DOHH2 (cell line): ENCODE results near the gene GALNT18.

Source experiments
- H3F3A ChIP-seq: fragments of 200-600 bp; sonication (generic), shearing (Covaris generic); 2 replicates; pipeline ENCODE4 v1.6.0; 2016; ENCODE audit warnings: antibody characterized with exemption, mild to moderate bottlenecking; ENCODE audit not compliant: control insufficient read depth, insufficient read depth
- H3K27ac ChIP-seq: fragments of 200-600 bp; sonication (generic); 2 replicates; pipeline ENCODE4 v1.5.1; 2014; ENCODE audit warnings: low read depth, mild to moderate bottlenecking, low read length, moderate library complexity
- H3K27me3 ChIP-seq: fragments of 200-600 bp; sonication (generic); 2 replicates; pipeline ENCODE4 v1.6.1; 2014; ENCODE audit warnings: mild to moderate bottlenecking, low read length, mixed read lengths; ENCODE audit not compliant: control insufficient read depth
- H3K36me3 ChIP-seq: fragments of 200-600 bp; sonication (generic); 2 replicates; pipeline ENCODE4 v1.6.1; 2014; ENCODE audit warnings: mild to moderate bottlenecking, low read length, moderate library complexity, mixed read lengths; ENCODE audit not compliant: control insufficient read depth
- H3K4me1 ChIP-seq: fragments of 200-600 bp; sonication (generic); 2 replicates; pipeline ENCODE4 v1.6.1; 2014; ENCODE audit warnings: mild to moderate bottlenecking, low read length, mixed read lengths; ENCODE audit not compliant: control insufficient read depth
- H3K4me2 ChIP-seq: fragments of 200-600 bp; sonication (generic); 2 replicates; pipeline ENCODE4 v1.6.0; 2014; ENCODE audit warnings: mild to moderate bottlenecking, low read length, moderate library complexity
- H3K4me3 ChIP-seq: fragments of 200-600 bp; sonication (generic); 2 replicates; pipeline ENCODE4 v1.5.1; 2014; ENCODE audit warnings: mild to moderate bottlenecking, low read length, mixed read lengths
- H3K79me2 ChIP-seq: fragments of 200-600 bp; sonication (generic); 2 replicates; pipeline ENCODE4 v1.6.1; 2014; ENCODE audit warnings: mild to moderate bottlenecking, low read length, mixed read lengths; ENCODE audit not compliant: control insufficient read depth
- H3K9me2 ChIP-seq: fragments of 200-600 bp; sonication (generic); replicated peaks from 2 replicates; pipeline ENCODE4 v1.6.1; 2014; ENCODE audit warnings: mild to moderate bottlenecking, low read length, mixed read lengths; ENCODE audit not compliant: control insufficient read depth
- H3K9me3 ChIP-seq: fragments of 200-600 bp; sonication (generic); 2 replicates; pipeline ENCODE4 v1.6.1; 2014; ENCODE audit warnings: antibody characterized with exemption, low read length, mixed read lengths; ENCODE audit not compliant: control insufficient read depth, insufficient read depth
- H4K20me1 ChIP-seq: fragments of 200-600 bp; sonication (generic); 2 replicates; pipeline ENCODE4 v1.6.0; 2014; ENCODE audit warnings: low read depth, mild to moderate bottlenecking, antibody characterized with exemption, low read length, moderate library complexity; ENCODE audit not compliant: control insufficient read depth, insufficient read depth
- EZH2phosphoT487 ChIP-seq: fragments of 200-600 bp; sonication (generic); IDR thresholded peaks from 2 replicates; pipeline ENCODE4 v1.6.1; 2017; ENCODE audit warnings: borderline replicate concordance, mild to moderate bottlenecking, antibody characterized with exemption, low read length, moderate library complexity, mixed read lengths
- TF ChIP-seq, protein P1 (sequence below): fragments of 200-600 bp; sonication (generic); IDR thresholded peaks from one replicate; pipeline ENCODE4 v1.5.1; 2014; ENCODE audit warnings: antibody characterized with exemption, mild to moderate bottlenecking, low read depth, low read length; ENCODE audit not compliant: poor library complexity, severe bottlenecking

GALNT18 gene

DNA sequence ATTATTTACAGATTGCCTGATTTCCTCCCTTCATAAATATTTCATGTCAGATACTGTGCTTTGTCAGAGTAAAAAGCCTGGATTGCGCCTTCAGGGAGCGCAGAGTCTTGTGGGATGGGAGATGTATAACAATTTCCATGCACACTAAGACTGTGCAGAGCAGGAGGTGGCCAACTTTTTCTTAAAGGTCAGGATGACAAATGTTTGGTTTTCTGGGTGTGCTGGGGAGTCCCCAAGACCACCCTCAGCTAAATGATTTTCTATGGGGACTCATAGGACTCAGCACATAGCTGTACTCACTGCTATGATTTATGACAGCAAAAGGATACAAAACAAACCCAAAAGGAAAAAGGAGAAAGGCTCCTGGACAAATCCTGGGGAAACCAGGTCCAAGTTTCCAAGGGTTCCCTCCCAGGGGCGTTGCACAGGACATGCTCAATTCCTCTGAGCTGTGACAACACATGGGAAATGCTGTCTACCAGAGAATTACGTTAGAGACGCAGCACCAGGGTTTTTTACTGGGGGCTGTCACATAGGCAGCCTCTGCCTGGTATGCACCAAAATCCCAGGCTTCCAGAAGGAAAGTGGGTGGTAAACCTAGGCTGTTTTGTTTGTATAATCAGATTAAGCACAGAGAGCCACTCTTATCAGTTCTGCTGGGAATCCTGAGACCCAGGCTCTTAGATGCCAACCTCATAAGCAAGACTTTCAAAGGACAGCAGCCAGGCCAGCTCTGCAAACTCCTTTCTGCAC, 327.8 kb downstream of the GALNT18 start:
- no peak overlapping the region for H3K4me2 ChIP-seq
- no peaks in the 10 kb centered on the region for H3F3A ChIP-seq
- no peak overlapping the region for H3K27ac ChIP-seq
- no peaks in the 10 kb centered on the region for H3K36me3 ChIP-seq
- no peaks in the 10 kb centered on the region for H3K9me3 ChIP-seq
- H3K4me1 ChIP-seq: no peaks in the 10 kb centered on the region
- no peaks in the 10 kb centered on the region for H3K9me2 ChIP-seq
- H3K27me3 ChIP-seq: 0 out of 2 replicates have a peak, but pooled peaks cover 3% of the 10 kb centered on the region
- H4K20me1 ChIP-seq: no peaks in the 10 kb centered on the region
- no peaks in the 10 kb centered on the region for H3K79me2 ChIP-seq
- H3K4me3 ChIP-seq: no peak overlapping the region
- no peak for TF ChIP-seq EZH2phosphoT487
- TF ChIP-seq, protein P1, sequence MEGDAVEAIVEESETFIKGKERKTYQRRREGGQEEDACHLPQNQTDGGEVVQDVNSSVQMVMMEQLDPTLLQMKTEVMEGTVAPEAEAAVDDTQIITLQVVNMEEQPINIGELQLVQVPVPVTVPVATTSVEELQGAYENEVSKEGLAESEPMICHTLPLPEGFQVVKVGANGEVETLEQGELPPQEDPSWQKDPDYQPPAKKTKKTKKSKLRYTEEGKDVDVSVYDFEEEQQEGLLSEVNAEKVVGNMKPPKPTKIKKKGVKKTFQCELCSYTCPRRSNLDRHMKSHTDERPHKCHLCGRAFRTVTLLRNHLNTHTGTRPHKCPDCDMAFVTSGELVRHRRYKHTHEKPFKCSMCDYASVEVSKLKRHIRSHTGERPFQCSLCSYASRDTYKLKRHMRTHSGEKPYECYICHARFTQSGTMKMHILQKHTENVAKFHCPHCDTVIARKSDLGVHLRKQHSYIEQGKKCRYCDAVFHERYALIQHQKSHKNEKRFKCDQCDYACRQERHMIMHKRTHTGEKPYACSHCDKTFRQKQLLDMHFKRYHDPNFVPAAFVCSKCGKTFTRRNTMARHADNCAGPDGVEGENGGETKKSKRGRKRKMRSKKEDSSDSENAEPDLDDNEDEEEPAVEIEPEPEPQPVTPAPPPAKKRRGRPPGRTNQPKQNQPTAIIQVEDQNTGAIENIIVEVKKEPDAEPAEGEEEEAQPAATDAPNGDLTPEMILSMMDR: no peak

DNA sequence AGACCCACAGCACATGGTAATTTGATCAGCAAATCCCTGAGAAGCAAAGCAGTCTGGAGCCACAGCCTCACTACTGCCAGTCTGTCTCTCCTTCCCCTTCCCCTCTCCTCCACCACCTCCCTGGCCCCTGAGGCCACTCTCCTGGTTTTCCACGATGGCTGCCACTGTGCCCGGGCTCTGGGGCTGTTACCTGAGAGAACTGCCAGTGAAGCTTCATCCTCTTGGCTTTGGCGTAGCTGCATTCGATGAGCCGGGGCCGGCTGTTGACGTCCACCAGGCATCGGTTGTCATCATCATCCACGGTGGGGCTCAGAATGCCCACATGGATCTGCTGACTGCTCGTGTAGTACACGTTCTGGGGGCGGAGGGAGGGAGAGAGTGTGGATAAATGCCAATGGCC, 329.0 kb downstream of the GALNT18 start:
- Histone ChIP-seq H3K9me2 (no peaks in the 10 kb centered on the region), H3K9me3 (no peaks in the 10 kb centered on the region), H4K20me1 (no peaks in the 10 kb centered on the region), H3K27me3 (peaks cover 11% of the 10 kb centered on the region), H3K36me3 (no peaks in the 10 kb centered on the region), H3F3A (no peaks in the 10 kb centered on the region), H3K4me2 (no peak overlapping the region), H3K4me3 (no peak overlapping the region), H3K79me2 (no peaks in the 10 kb centered on the region), H3K27ac (no peak overlapping the region), H3K4me1 (no peaks in the 10 kb centered on the region)
- TF ChIP-seq, protein P1: no peak
- TF ChIP-seq EZH2phosphoT487: no peak

DNA sequence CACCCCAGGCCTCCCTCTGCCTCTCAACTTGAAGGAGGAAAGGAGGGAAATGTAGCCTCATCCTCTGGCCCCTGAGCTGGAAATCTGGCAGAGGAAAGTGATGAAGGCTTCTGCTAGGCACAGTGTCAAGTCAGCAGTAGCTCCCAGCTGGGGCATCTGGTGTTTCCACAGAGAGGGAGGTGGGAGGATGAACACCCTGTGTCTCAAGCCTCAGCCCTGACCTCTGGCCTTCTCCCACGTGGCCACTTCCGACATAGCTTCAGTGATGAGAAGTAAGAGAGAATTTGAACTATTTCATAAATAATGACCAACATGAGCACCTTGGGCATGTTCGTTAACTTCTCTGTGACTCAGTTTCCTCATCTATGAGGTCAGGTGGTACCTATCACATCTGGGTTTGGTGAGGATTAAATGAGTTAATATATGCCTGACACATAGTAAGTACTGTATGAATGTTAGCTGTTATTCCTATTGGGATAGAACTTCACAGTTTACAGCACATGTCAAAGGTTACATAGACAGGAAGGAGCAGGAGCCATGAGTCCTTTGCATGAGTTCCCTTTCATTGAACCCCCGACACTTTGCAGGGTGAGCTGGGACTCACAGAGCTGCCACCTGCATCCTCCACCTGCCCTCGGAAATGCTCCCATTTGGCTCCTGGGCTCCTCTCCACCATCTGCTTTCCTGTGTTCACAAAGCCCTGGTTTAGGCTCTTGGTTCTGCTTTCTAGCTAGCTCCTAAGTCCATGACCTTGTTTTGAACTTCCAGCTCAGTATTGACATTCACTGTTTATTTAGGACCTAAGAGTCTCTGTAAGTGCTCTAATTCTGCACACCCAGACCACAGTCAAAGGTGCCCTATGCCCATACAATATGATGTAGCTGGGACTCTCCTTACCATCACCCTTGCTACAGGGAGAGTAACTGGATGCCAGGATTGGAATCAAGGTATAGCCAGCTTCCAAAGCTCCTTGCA, 330.5 kb downstream of the GALNT18 start:
- Histone ChIP-seq H3K4me2 (no peak overlapping the region), H3K36me3 (no peaks in the 10 kb centered on the region), H3K9me3 (no peaks in the 10 kb centered on the region), H3K4me1 (no peaks in the 10 kb centered on the region), H3K27ac (no peak overlapping the region), H4K20me1 (no peaks in the 10 kb centered on the region), H3K79me2 (no peaks in the 10 kb centered on the region), H3K4me3 (no peak overlapping the region), H3F3A (no peaks in the 10 kb centered on the region), H3K27me3 (peaks cover 22% of the 10 kb centered on the region), H3K9me2 (no peaks in the 10 kb centered on the region)
- no peak for TF ChIP-seq EZH2phosphoT487
- TF ChIP-seq, protein P1: no peak
